ENCODE results near the gene STIM1.
"Not testable (repeated sequence)": the region's sequence is repeated elsewhere in the genome, so short reads cannot be mapped to it uniquely, and the experiment has no call there.

Gene STIM1

GRCh38 chr11:3896644-3897043, 41.2 kb downstream of the STIM1 start:
- no peaks in the 10 kb centered on the region for H4K20me1 ChIP-seq (ENCODE audit: insufficient read depth, low read length)
- no peak overlapping the region for H3K9ac ChIP-seq (ENCODE audit: low read length)
- peaks cover 53% of the 10 kb centered on the region for H3K4me1 ChIP-seq (ENCODE audit: insufficient read depth, low read length, severe bottlenecking)
- no peak overlapping the region for H3K27ac ChIP-seq (ENCODE audit: low read depth, low read length, poor library complexity, severe bottlenecking)
- H2AFZ ChIP-seq (ENCODE audit: low read length): no peak overlapping the region
- H3F3A ChIP-seq (ENCODE audit: insufficient read depth, low read length): no peaks in the 10 kb centered on the region
- TF ChIP-seq EZH2 (IDR thresholded peaks at IDR 0.05; ENCODE audit: borderline replicate concordance, low read length) (no peak), CTCF (IDR thresholded peaks at IDR 0.05; ENCODE audit: low read length) (no peak)
- H3K4me3 ChIP-seq (ENCODE audit: low read depth, low read length, poor library complexity, severe bottlenecking): no peak overlapping the region
- H3K27me3 ChIP-seq (ENCODE audit: insufficient read depth, low read length): no peaks in the 10 kb centered on the region
- H3K4me2 ChIP-seq (ENCODE audit: low read length): no peak overlapping the region
- no peaks in the 10 kb centered on the region for H3K79me2 ChIP-seq (ENCODE audit: insufficient read depth, low read length)
- no peaks in the 10 kb centered on the region for H3K9me3 ChIP-seq (ENCODE audit: low read length)
- H3K36me3 ChIP-seq (ENCODE audit: insufficient read depth, low read length): no peaks in the 10 kb centered on the region; the same call in 1 of the 2 replicates
- no peaks in the 10 kb centered on the region for H3K9me2 ChIP-seq (ENCODE audit: low read depth, low read length)

- H3K27me3 ChIP-seq (ENCODE audit: insufficient read depth, low read length); H4K20me1 ChIP-seq (ENCODE audit: insufficient read depth, low read length); H3K36me3 ChIP-seq (ENCODE audit: insufficient read depth, low read length); H3K4me2 ChIP-seq (ENCODE audit: low read length); H3K79me2 ChIP-seq (ENCODE audit: insufficient read depth, low read length); H3K9me2 ChIP-seq (ENCODE audit: low read depth, low read length); H3K4me3 ChIP-seq (ENCODE audit: low read depth, low read length, poor library complexity, severe bottlenecking); H3K9me3 ChIP-seq (ENCODE audit: low read length); H3K9ac ChIP-seq (ENCODE audit: low read length); H3F3A ChIP-seq (ENCODE audit: insufficient read depth, low read length); H2AFZ ChIP-seq (ENCODE audit: low read length); H3K27ac ChIP-seq (ENCODE audit: low read depth, low read length, poor library complexity, severe bottlenecking): not testable (repeated sequence)
- H3K4me1 ChIP-seq (ENCODE audit: insufficient read depth, low read length, severe bottlenecking): peaks cover 53% of the 10 kb centered on the region
These were observed 44.8 kb downstream of the STIM1 start for GRCh38 chr11:3900230-3900629.

- no peaks in the 10 kb centered on the region for H4K20me1 ChIP-seq (ENCODE audit: insufficient read depth, low read length)
- no peak overlapping the region for H3K4me3 ChIP-seq (ENCODE audit: low read depth, low read length, poor library complexity, severe bottlenecking)
- no peak overlapping the region for H2AFZ ChIP-seq (ENCODE audit: low read length)
- H3K36me3 ChIP-seq (ENCODE audit: insufficient read depth, low read length): no peaks in the 10 kb centered on the region
- H3K27me3 ChIP-seq (ENCODE audit: insufficient read depth, low read length): no peaks in the 10 kb centered on the region
- no peak overlapping the region for H3K9ac ChIP-seq (ENCODE audit: low read length)
- H3K9me3 ChIP-seq (ENCODE audit: low read length): no peaks in the 10 kb centered on the region
- no peak overlapping the region; the same call in 1 of the 2 replicates for H3K4me2 ChIP-seq (ENCODE audit: low read length)
- H3F3A ChIP-seq (ENCODE audit: insufficient read depth, low read length): no peaks in the 10 kb centered on the region
- no peaks in the 10 kb centered on the region for H3K79me2 ChIP-seq (ENCODE audit: insufficient read depth, low read length)
- no peak for TF ChIP-seq EZH2 (IDR thresholded peaks at IDR 0.05; ENCODE audit: borderline replicate concordance, low read length)
- TF ChIP-seq CTCF (IDR thresholded peaks at IDR 0.05; ENCODE audit: low read length): no peak
- peak overlapping the region; percentile 6 for H3K27ac ChIP-seq (ENCODE audit: low read depth, low read length, poor library complexity, severe bottlenecking)
- peaks cover 55% of the 10 kb centered on the region for H3K4me1 ChIP-seq (ENCODE audit: insufficient read depth, low read length, severe bottlenecking)
- H3K9me2 ChIP-seq (ENCODE audit: low read depth, low read length): no peaks in the 10 kb centered on the region
These were observed 46.0 kb downstream of the STIM1 start for GRCh38 chr11:3901249-3902025.

GRCh38 chr11:3902441-3902840, 47.0 kb downstream of the STIM1 start:
- Histone ChIP-seq H3K9me3 (ENCODE audit: low read length) (no peaks in the 10 kb centered on the region), H3K9ac (ENCODE audit: low read length) (no peak overlapping the region), H3K9me2 (ENCODE audit: low read depth, low read length) (no peaks in the 10 kb centered on the region), H3K4me3 (ENCODE audit: low read depth, low read length, poor library complexity, severe bottlenecking) (no peak overlapping the region), H3K79me2 (ENCODE audit: insufficient read depth, low read length) (no peaks in the 10 kb centered on the region; the same call in 1 of the 2 replicates), H2AFZ (ENCODE audit: low read length) (no peak overlapping the region), H3K27ac (ENCODE audit: low read depth, low read length, poor library complexity, severe bottlenecking) (peak overlapping the region; percentile 6), H3F3A (ENCODE audit: insufficient read depth, low read length) (no peaks in the 10 kb centered on the region), H3K27me3 (ENCODE audit: insufficient read depth, low read length) (no peaks in the 10 kb centered on the region), H3K4me1 (ENCODE audit: insufficient read depth, low read length, severe bottlenecking) (peaks cover 55% of the 10 kb centered on the region), H3K4me2 (ENCODE audit: low read length) (peak overlapping the region; percentile 17; the same call in 1 of the 2 replicates), H3K36me3 (ENCODE audit: insufficient read depth, low read length) (no peaks in the 10 kb centered on the region), H4K20me1 (ENCODE audit: insufficient read depth, low read length) (no peaks in the 10 kb centered on the region)
- TF ChIP-seq EZH2 (IDR thresholded peaks at IDR 0.05; ENCODE audit: borderline replicate concordance, low read length) (no peak), CTCF (IDR thresholded peaks at IDR 0.05; ENCODE audit: low read length) (no peak)

Data from OCI-LY1 (cell line).